Testis (tissue), 2 donors: Measurements from ENCODE around the gene GMCL2.

Source experiments
- CTCF ChIP-seq, 3 experiments: fragments of 450-650 bp in 2 of 3; fragments of 200-600 bp in 1 of 3; sonication (generic) in 1 of 3; IDR thresholded peaks; one replicate each; pipeline ENCODE4 v1.5.1; 2016 to 2019; ENCODE audit warnings: antibody characterized with exemption in 3 of 3, mild to moderate bottlenecking in 2 of 3, moderate library complexity in 1 of 3
- POLR2A ChIP-seq: fragments of 450-650 bp; IDR thresholded peaks from one replicate; pipeline ENCODE4 v1.6.1; 2017; ENCODE audit warnings: antibody characterized with exemption, mild to moderate bottlenecking, moderate library complexity

GRCh38 chr5:178221282-178221681 is 34.1 kb upstream of the GMCL2 start:
- no peak for TF ChIP-seq CTCF (IDR thresholded peaks at IDR 0.05)
- no peak for TF ChIP-seq POLR2A
